ENCODE data around the gene ZBED1.

- TF ChIP-seq REST (IDR thresholded peaks at IDR 0.05; ENCODE audit: insufficient read depth in 1 of 2, low read depth in 2 of 2, low read length in 2 of 2) (no peak), POLR2AphosphoS5 (IDR thresholded peaks at IDR 0.05; ENCODE audit: low read depth, low read length) (no peak), TAF1 (IDR thresholded peaks at IDR 0.05; ENCODE audit: borderline replicate concordance, insufficient read depth, low read length) (no peak)
These were observed 26.4 kb downstream of the ZBED1 start for GRCh38 chrX:2474280-2474962.
